Ovary (tissue), 3 donors: ENCODE data around the gene C4BPA.

Experiments
- CTCF ChIP-seq, 3 donors: fragments of 450-650 bp in 2 of 3; fragments of 200-600 bp in 1 of 3; IDR thresholded peaks; one replicate each; pipeline versions ENCODE4 v1.5.1 to v1.8.0; 2016 to 2022; ENCODE audit warnings: antibody characterized with exemption in 3 of 3, mild to moderate bottlenecking in 1 of 3
- EP300 ChIP-seq: sonication (generic); formaldehyde crosslinking; IDR thresholded peaks from one replicate; pipeline ENCODE4 v1.6.1; 2017; ENCODE audit warnings: antibody characterized with exemption
- POLR2A ChIP-seq: fragments of 450-650 bp; IDR thresholded peaks from one replicate; pipeline ENCODE4 v1.6.1; 2017; ENCODE audit warnings: antibody characterized with exemption, mild to moderate bottlenecking, moderate library complexity
- donor health status: DM: no; HTN: no; CAD: no.

DNA sequence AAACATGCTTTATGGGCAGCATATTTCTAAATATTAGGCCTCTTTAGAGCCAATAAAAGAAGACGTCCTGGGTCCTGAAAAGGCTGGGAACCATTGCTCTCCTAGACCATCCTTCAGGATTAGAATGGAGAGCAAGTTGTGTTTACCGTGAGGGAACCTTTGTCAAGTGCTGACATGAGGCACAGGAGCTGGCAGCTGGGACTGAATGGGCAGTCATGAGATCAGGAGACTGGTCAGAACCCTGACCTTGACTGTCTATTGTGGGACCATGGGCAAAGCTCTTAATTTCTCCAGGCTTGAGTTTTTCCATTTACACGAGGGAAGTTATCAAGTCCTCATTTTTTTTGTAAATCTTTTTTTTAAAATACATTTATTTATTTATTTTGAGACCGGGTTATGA, 45.8 kb upstream of the C4BPA start:
- TF ChIP-seq CTCF (IDR thresholded peaks at IDR 0.05) (no peak), POLR2A (no peak), EP300 (no peak)
